GM18508 (cell line): ENCODE measurements around the gene TNRC18.

Experiments used
- ATAC-seq: cut with Tn5 transposase; IDR thresholded peaks from one replicate; pipeline ENCODE4 v1.9.1; 2021; ENCODE audit warnings: moderate number of reproducible peaks; ENCODE audit not compliant: insufficient read depth, unreplicated experiment

TNRC18 gene

GRCh38 chr7:5452937-5453540 is 29.4 kb upstream of the TNRC18 start:
- ATAC-seq = no peak

- no peak for ATAC-seq
Observed at GRCh38 chr7:5452470-5452899, 28.9 kb upstream of the TNRC18 start.

DNA sequence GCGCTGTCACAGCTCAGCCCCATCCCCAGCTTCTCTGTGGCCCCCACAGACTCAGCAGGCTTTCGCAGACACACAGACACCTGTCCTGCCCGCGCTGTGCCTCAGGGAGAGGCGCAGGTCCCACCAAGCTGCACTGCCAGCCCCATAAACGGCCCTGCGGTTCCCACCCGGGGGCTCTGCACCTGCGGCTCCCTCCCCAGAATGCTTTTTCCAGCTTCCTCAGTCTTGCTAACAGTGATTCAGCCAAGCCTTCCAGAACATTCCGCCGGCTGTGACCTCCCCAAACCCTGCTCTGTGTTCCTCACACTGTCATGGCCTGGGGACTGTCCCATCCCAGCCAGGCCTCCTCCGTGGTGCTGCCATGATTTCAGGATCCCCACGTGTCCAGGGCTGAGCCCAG is 27.8 kb upstream of the TNRC18 start:
- no peak for ATAC-seq

DNA sequence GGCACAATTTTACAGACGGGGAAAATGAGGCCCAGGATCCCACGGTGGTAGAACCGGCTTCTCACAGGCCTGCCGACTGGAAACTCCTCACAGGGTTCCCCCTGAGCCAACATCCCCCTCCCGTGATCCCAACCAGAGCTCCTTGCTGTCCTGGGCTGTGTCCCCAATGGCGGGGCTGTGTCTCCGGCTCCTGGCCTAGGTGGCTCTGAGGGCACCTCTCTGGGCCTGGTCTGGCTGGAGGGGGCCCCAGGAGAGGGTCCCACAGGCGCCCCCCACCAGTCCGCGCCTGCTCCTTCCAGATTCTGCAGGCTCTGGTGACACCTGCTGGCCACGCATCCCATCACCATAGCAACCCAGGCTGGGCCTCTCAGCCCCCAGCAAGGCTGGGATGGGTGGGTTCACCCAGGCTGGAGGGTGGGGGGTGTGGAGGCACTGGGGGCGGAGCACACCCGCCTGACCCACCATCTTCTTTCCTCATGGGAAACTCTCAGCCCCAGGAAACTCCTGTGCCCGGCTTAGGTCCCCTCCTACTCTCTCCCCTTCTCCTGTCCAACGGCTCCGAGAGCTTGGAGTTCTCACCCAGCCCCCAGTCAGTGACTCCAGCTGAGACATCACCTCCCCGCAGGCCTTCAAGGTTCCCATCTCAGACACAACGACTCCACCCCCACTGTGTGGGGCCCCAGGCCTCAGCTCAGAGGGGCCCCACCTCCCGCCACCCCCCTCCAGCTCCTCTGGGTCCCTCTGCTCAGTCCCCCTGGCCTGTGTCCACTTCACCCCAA is 27.1 kb upstream of the TNRC18 start:
- ATAC-seq = no peak

DNA sequence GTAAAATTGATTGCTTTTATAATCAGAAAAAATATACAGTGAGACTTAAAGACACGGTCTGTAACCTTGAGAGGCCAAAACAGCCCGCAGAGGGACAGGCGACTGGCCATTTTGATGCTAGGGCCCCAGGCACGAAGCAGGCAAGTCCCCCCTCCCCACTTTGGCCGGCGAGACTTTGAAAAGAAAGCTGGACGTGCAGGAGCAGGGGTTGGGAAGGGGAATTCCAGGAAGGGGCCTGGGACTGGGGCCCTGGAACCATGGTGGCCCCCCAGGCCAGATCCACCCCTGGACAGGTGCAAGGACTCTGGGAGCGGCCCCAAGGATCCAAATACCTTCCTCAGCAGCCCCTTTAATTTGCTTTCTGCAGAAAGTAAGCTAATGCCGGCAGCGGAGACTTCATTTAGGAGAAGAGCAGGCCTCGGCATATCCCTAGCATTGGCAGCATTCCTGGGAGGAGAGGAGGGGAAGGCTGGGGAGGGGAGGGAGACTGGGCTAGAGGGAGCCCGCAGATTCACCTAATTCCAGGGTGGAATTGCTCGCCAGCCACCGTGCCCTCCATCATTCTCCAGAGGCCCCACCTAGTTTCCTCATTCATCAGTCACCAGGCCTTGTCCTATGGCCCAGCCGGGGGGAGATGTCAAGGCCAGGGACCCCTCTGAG is 24.9 kb upstream of the TNRC18 start:
- ATAC-seq = no peak

DNA sequence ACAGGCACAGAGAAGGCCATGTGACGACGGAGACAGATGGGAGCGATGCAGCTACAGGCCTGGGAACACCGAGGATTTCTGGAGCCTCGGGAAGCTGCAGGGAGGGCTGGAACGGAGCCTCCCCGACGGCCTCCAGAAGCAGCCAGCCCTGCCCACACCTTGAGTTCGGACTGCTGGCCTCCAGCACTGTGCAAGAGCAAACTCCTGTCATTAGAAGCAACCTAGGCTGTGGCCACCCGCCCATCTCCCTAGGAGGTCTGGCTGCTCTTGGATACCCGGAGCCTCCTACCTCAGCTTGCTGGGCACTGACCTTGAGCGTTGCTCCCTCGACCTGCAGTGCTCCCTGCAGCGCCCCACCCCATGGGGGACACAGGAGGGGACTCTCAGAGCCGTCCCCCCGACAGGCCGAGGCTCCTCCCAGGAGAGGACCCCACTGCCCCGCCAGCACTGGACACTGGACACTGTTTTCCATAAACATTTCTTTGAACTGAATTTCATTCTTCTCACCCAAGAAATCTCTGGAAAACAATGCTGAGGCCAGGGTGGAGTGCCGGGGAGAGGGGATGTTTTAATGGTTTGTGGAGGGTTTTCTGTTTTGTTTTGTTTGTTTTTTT is 22.5 kb upstream of the TNRC18 start:
- ATAC-seq = no peak

DNA sequence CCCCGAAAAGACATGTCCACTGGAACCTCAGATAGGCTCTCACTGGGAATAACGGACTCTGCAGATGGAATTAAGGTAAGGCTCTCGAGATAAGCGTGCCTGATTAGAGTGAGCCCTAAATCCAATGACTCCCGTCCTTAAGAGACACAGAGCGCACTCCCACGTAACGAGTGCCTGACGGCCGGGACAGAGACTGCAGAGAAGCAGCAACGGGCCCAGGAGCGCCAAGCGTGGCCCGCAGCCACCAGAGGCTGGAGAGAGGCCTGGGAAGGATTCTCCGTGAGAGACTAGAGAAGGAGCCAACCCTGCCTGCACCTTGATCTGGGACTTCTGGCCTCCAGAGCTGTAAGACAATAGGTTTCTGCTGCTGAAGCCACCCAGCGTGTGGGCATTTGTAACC is 20.0 kb upstream of the TNRC18 start:
- ATAC-seq = no peak

DNA sequence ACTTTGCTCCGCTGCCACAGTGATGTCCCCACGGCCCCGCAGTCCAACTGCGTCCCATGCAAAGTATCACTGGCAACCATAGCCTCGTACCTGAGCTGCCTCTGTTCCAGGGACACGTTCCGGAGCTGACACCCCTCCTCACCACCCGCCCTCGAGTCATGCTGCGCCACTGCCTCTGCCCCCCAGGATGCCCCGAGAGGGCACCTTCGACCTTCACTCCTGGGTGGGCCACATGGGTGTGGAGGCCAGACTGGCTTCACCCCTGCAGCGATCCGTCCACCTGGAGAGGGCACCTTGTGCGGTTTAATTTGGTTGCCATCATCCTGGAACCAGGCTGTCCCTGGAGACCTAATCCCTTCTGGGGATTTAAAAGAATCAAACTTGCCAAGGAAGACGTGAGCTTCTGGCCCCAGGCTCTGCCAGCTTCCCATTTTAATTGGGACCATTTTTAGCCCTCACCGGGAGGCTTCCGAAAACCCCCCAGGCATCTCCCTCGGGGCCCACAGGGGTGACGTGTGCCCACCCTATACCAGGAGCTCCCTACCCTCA is 19.2 kb upstream of the TNRC18 start:
- no peak for ATAC-seq

DNA sequence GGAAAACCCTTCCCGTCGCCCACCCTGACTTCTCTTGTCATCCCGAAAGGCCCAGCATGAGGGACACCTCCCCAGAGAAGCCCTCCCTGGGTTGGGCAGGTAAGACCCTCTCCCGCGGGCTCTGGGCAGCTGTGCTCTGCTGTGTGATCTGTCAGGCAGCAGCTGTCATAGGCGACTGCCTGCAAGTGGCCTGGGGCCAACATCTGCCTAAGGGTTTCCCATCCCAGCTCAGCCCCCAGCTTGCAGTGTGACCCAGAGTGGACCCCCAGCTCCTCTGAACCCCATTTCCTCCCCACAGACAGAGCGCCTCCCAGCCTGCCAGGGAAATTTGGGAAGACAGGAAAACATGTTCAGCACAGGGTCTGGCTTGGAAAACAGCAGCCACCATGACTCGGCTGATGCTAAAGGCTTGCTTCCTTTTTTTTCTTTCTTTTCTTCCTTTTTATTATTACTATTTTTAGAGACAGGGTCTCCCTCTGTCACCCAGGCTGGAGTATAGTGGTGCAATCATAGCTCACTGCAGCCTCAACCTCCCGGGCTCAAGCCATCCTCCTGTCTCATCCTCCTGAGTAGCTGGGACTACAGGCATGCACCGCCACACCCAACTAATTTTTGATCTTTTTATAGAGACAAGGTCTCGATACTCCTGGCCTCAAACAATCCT is 18.3 kb upstream of the TNRC18 start:
- no peak for ATAC-seq

- ATAC-seq = no peak
Observed at GRCh38 chr7:5439572-5440496, 16.2 kb upstream of the TNRC18 start.

GRCh38 chr7:5439209-5439571 is 15.6 kb upstream of the TNRC18 start:
- no peak for ATAC-seq

GRCh38 chr7:5437987-5438386 is 14.4 kb upstream of the TNRC18 start:
- no peak for ATAC-seq

- no peak for ATAC-seq
Observed at GRCh38 chr7:5437348-5437892, 13.8 kb upstream of the TNRC18 start.

DNA sequence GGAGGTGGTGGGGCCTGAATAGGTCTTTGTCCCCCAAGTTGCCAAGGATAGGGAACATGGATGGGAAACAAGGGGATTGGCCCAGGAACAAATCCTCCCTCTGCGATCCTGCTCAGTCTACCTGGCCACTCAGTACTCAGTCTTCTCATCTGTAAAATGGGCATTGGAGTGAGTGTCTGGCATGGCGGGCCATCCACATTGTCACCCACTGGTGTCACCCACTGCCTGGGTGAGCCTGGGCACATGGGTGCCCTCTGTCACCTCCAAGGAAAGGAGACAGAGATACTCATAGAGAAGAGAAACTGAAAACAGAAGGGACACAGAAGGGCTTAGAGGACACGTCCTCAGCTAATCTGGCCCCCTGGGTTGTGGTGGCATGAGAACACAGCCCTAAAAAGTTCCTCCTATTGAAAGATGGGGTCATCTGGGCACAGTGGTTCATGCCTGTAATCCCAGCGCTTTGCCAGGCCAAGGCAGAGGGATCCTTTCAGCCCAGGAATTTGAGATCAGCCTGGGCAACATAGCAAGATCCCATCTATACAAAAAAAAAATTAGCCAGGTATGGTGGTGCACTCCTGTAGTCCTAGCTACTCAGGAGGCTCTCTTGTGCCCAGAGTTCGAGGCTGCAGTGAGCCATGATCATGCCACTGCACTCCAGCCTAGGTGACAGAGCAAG is 12.5 kb upstream of the TNRC18 start:
- no peak for ATAC-seq

DNA sequence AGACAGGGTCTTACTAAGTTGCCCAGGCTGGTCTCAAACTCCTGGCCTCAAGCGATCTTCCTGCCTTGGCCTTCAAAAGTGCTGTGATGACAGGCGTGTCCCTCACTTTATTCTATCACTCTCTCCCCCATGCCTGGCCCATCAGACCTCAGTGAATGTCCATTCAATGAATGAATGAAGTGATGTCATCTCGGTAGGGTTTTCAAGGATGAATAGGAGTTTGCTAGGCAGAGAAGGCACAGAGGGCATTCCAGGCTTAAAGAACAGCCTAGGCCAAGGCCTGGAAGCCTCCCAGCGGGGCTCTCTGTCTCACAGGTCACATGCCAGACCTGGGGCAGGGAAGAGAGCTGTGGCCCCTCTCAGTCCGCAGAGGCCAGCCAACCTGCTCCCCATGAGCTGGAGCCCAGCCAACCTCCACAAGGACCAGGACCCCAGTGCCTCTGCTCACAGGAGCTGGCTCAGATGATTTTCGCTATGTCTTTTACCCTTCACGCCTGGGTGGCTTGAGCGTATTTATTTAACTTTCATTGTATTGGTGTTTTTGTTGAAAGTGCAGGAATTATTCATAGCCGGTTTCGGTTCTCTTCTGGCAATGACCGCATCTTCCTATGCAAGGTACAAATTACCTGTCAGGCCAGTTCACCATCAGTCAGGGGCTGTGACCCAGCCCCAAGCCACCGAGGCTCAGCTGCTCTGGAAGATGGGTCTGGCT is 11.8 kb upstream of the TNRC18 start:
- peak; percentile 80 for ATAC-seq

DNA sequence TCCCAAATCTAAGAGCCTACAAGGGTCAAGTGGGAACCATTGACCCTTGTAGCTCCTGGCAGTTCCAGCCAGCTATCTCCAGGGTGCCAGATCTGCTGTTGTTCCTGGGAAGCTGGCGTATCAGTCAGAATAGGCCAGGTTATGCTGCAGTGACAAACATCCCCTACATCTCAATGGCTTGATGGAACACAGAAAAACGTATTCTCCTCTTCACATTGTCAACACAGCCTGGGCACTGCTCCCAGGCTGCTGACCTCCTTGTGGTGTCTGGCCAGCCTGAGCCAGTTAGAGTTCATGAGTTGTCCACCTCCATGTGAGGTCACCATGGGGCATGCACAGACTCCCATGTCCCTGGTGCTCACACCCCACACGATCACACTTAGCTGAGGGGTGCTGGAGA is 9.5 kb upstream of the TNRC18 start:
- ATAC-seq = no peak

GRCh38 chr7:5432691-5433090 is 9.1 kb upstream of the TNRC18 start:
- ATAC-seq = no peak

GRCh38 chr7:5431560-5432015 is 8.0 kb upstream of the TNRC18 start:
- no peak for ATAC-seq
